Neuronal stem cell (in vitro differentiated cells): ENCODE data around the gene CRB3.

ENCODE experiments used
- DNase-seq: peaks from one replicate; pipeline ENCODE4 v3.0.0-alpha.2; 2013; ENCODE audit warnings: low spot score
- H2AFZ ChIP-seq: one replicate; pipeline ENCODE4 v1.6.1; 2013; ENCODE audit warnings: mild to moderate bottlenecking, low read length, inconsistent platforms
- H2AK5ac ChIP-seq: 2 replicates; pipeline ENCODE4 v1.6.1; 2013; ENCODE audit warnings: low read depth, mild to moderate bottlenecking, inconsistent platforms, low read length, moderate library complexity, mixed read lengths
- H2BK120ac ChIP-seq: 2 replicates; pipeline ENCODE4 v1.6.1; 2013; ENCODE audit warnings: low read depth, mild to moderate bottlenecking, inconsistent platforms, low read length, moderate library complexity, mixed read lengths
- H2BK12ac ChIP-seq: one replicate; pipeline ENCODE4 v1.6.1; 2013; ENCODE audit warnings: low read length, inconsistent platforms
- H2BK15ac ChIP-seq: 2 replicates; pipeline ENCODE4 v1.6.1; 2013; ENCODE audit warnings: mild to moderate bottlenecking, low read length, inconsistent platforms, mixed read lengths
- H2BK5ac ChIP-seq: one replicate; pipeline ENCODE4 v1.6.1; 2013; ENCODE audit warnings: inconsistent platforms, mild to moderate bottlenecking, low read length, moderate library complexity
- H3K14ac ChIP-seq: one replicate; pipeline ENCODE4 v1.6.1; 2013; ENCODE audit warnings: low read length, inconsistent platforms
- H3K18ac ChIP-seq: 2 replicates; pipeline ENCODE4 v1.6.1; 2013; ENCODE audit warnings: low read length, inconsistent platforms
- H3K23ac ChIP-seq: 2 replicates; pipeline ENCODE4 v1.6.1; 2013; ENCODE audit warnings: low read depth, mild to moderate bottlenecking, mixed read lengths, low read length, inconsistent platforms; ENCODE audit not compliant: poor library complexity
- H3K27ac ChIP-seq: replicated peaks from 3 replicates; pipeline ENCODE4 v1.5.1; 2013; ENCODE audit warnings: low read length, inconsistent platforms
- H3K27me3 ChIP-seq, 3 experiments: 2 replicates each; pipeline ENCODE4 v1.6.1; 2013; ENCODE audit warnings: low read length in 3 of 3, mild to moderate bottlenecking in 2 of 3, inconsistent platforms in 1 of 3, low read depth in 1 of 3, mixed read lengths in 1 of 3, moderate library complexity in 1 of 3; ENCODE audit not compliant: control insufficient read depth in 3 of 3, insufficient read depth in 3 of 3
- H3K36me3 ChIP-seq, 2 donors: replicated peaks in 1 of 2; 2 replicates each; pipeline ENCODE4 v1.6.1; 2013; ENCODE audit warnings: low read length in 2 of 2; ENCODE audit not compliant: control insufficient read depth in 2 of 2, insufficient read depth in 2 of 2
- H3K4ac ChIP-seq: 2 replicates; pipeline ENCODE4 v1.6.1; 2013; ENCODE audit warnings: inconsistent platforms, mild to moderate bottlenecking, low read length, moderate library complexity
- H3K4me1 ChIP-seq, 2 donors: 1 replicate in 1 of 2; 2 replicates in 1 of 2; pipeline ENCODE4 v1.6.1; 2013; ENCODE audit warnings: low read length in 2 of 2, low read depth in 1 of 2; ENCODE audit not compliant: control insufficient read depth in 2 of 2, insufficient read depth in 1 of 2
- H3K4me2 ChIP-seq: one replicate; pipeline ENCODE4 v1.6.1; 2013; ENCODE audit warnings: mild to moderate bottlenecking, low read length, inconsistent platforms; ENCODE audit not compliant: insufficient read depth, poor library complexity, severe bottlenecking
- H3K4me3 ChIP-seq, 2 donors: 2 replicates each; pipeline ENCODE4 v1.5.1; 2013; ENCODE audit warnings: low read length in 2 of 2, mild to moderate bottlenecking in 2 of 2, inconsistent platforms in 1 of 2, moderate library complexity in 1 of 2
- H3K79me1 ChIP-seq: one replicate; pipeline ENCODE4 v1.6.1; 2013; ENCODE audit warnings: low read depth, mild to moderate bottlenecking, inconsistent platforms, low read length, moderate library complexity
- H3K9ac ChIP-seq: one replicate; pipeline ENCODE4 v1.6.1; 2013; ENCODE audit warnings: mild to moderate bottlenecking, low read depth, low read length, inconsistent platforms; ENCODE audit not compliant: poor library complexity
- H3K9me3 ChIP-seq, 2 donors: replicated peaks in 1 of 2; 2 replicates each; pipeline versions ENCODE3 to v1.6.1; 2013; ENCODE audit warnings: low read length in 2 of 2, mild to moderate bottlenecking in 2 of 2, inconsistent platforms in 1 of 2, low read depth in 1 of 2, mixed read lengths in 1 of 2, moderate library complexity in 1 of 2; ENCODE audit not compliant: control insufficient read depth in 2 of 2, insufficient read depth in 1 of 2
- H4K8ac ChIP-seq: one replicate; pipeline ENCODE4 v1.6.1; 2013; ENCODE audit warnings: low read depth, mild to moderate bottlenecking, inconsistent platforms, low read length, moderate library complexity
- H4K91ac ChIP-seq: one replicate; pipeline ENCODE4 v1.6.1; 2013; ENCODE audit warnings: low read length, low read depth, mild to moderate bottlenecking, inconsistent platforms; ENCODE audit not compliant: poor library complexity
- WGBS, 2 donors: extraction: QIAGEN DNeasy Blood & Tissue Kit; methylation state at CpG; one replicate each; pipeline ENCODE4 v1.1.7; 2013; ENCODE audit warnings: missing lambda C conversion rate in 2 of 2, mixed read lengths in 1 of 2; ENCODE audit not compliant: insufficient read length in 2 of 2, insufficient replicate concordance in 1 of 2; ENCODE audit errors: extremely low coverage in 2 of 2; 5-methylcytosine and 5-hydroxymethylcytosine counted together

The CRB3 gene

GRCh38 chr19:6451583-6452222 is 12.4 kb upstream of the CRB3 start:
- Histone ChIP-seq H3K9ac (no peak overlapping the region), H3K23ac (no peak overlapping the region), H3K18ac (no peak overlapping the region), H2BK12ac (no peak overlapping the region), H2BK5ac (no peak overlapping the region), H4K8ac (no peak overlapping the region), H3K4me1 (no peaks in the 10 kb centered on the region), H4K91ac (no peak overlapping the region), H3K9me3 (peaks cover 12 to 22% of the 10 kb centered on the region in 2 donors), H2AK5ac (no peak overlapping the region), H2AFZ (no peak overlapping the region), H3K36me3 (peaks cover 21 to 57% of the 10 kb centered on the region in 2 donors), H3K27me3 (no peaks in the 10 kb centered on the region), H3K79me1 (peaks cover 3% of the 10 kb centered on the region), H3K14ac (no peak overlapping the region), H3K4me3 (no peak overlapping the region), H2BK15ac (no peak overlapping the region), H3K27ac (no peak overlapping the region), H3K4me2 (no peak overlapping the region), H3K4ac (no peak overlapping the region), H2BK120ac (no peak overlapping the region)
- no CpG with 5 or more reads among the region's 7 CpGs for WGBS, 2 donors
- DNase-seq, result no peak

DNA sequence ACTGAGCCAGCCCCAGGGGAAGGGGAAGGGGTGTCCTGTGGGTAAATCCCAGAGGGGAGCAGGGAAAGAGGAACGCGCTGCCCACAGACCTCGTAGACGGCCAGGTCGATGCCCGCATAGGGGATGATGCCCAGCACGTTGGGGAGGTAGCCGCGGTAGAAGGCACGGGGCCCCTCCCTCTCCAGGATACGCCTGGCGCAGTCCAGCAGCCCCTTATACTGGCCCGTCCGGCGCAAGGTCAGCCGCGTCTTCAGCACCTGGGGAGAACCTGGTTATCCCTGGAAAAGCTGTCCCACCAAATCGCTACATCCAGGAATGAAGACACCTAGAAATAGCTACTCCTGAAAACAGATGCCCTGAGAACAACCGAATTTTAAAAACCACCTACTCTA is 11.9 kb upstream of the CRB3 start:
- Histone ChIP-seq H3K4me3 (no peak overlapping the region), H2AFZ (no peak overlapping the region), H4K8ac (no peak overlapping the region), H2AK5ac (no peak overlapping the region), H4K91ac (no peak overlapping the region), H3K18ac (no peak overlapping the region), H3K4me2 (no peak overlapping the region), H2BK15ac (no peak overlapping the region), H3K9ac (no peak overlapping the region), H2BK120ac (no peak overlapping the region), H3K36me3 (peaks cover 21 to 56% of the 10 kb centered on the region in 2 donors), H3K79me1 (peaks cover 3% of the 10 kb centered on the region), H3K23ac (no peak overlapping the region), H3K4ac (no peak overlapping the region), H2BK5ac (no peak overlapping the region), H3K9me3 (peaks cover 12 to 22% of the 10 kb centered on the region in 2 donors), H3K4me1 (no peaks in the 10 kb centered on the region), H3K27ac (no peak overlapping the region), H3K27me3 (no peaks in the 10 kb centered on the region), H2BK12ac (no peak overlapping the region), H3K14ac (no peak overlapping the region)
- no peak for DNase-seq
- WGBS, 2 donors, result no CpG with 5 or more reads among the region's 19 CpGs

GRCh38 chr19:6452899-6453298 is 11.2 kb upstream of the CRB3 start:
- Histone ChIP-seq H3K23ac (no peak overlapping the region), H3K27ac (no peak overlapping the region), H3K36me3 (peaks cover 21 to 60% of the 10 kb centered on the region in 2 donors), H3K14ac (no peak overlapping the region), H3K9ac (no peak overlapping the region), H4K8ac (no peak overlapping the region), H4K91ac (no peak overlapping the region), H3K27me3 (no peaks in the 10 kb centered on the region), H3K9me3 (peaks cover 12 to 22% of the 10 kb centered on the region in 2 donors), H3K4ac (no peak overlapping the region), H2BK12ac (no peak overlapping the region), H3K4me1 (no peaks in the 10 kb centered on the region), H3K4me3 (no peak overlapping the region), H2BK120ac (no peak overlapping the region), H2AK5ac (no peak overlapping the region), H2AFZ (no peak overlapping the region), H3K4me2 (no peak overlapping the region), H3K79me1 (peaks cover 3% of the 10 kb centered on the region), H3K18ac (no peak overlapping the region), H2BK5ac (no peak overlapping the region), H2BK15ac (no peak overlapping the region)
- no peak for DNase-seq
- WGBS, 2 donors, result no CpG with 5 or more reads among the region's 2 CpGs

GRCh38 chr19:6453951-6454565 is 10.0 kb upstream of the CRB3 start:
- no peak overlapping the region for H2AK5ac ChIP-seq
- H3K27ac ChIP-seq, result no peak overlapping the region
- DNase-seq, result no peak
- WGBS, 2 donors, result no CpG with 5 or more reads among the region's 11 CpGs
- no peak overlapping the region for H3K9ac ChIP-seq
- no peak overlapping the region for H3K4me3 ChIP-seq
- no peak overlapping the region for H2BK15ac ChIP-seq
- H2BK5ac ChIP-seq, result no peak overlapping the region
- H3K9me3 ChIP-seq, result peaks cover 12 to 22% of the 10 kb centered on the region in 2 donors
- peaks cover 6% of the 10 kb centered on the region for H3K79me1 ChIP-seq
- H2AFZ ChIP-seq, result no peak overlapping the region
- H3K4me2 ChIP-seq, result no peak overlapping the region
- H2BK120ac ChIP-seq, result no peak overlapping the region
- H2BK12ac ChIP-seq, result no peak overlapping the region
- no peak overlapping the region for H4K8ac ChIP-seq
- H4K91ac ChIP-seq, result no peak overlapping the region
- H3K4ac ChIP-seq, result no peak overlapping the region
- no peak overlapping the region for H3K23ac ChIP-seq
- peaks cover 21 to 60% of the 10 kb centered on the region in 2 donors for H3K36me3 ChIP-seq
- peaks cover 2 to 5% of the 10 kb centered on the region in 2 donors for H3K4me1 ChIP-seq
- no peaks in the 10 kb centered on the region for H3K27me3 ChIP-seq
- peak overlapping the region; percentile 4 for H3K18ac ChIP-seq
- H3K14ac ChIP-seq, result no peak overlapping the region
